Glomerular visceral epithelial cell (primary cell): ENCODE data around the gene ALDH16A1.
A peak's percentile ranks its signal among the peaks of the same experiment; 100 is the strongest.

Source experiments
- DNase-seq: peaks from one replicate; pipeline ENCODE4 v3.0.0-alpha.2; 2016; ENCODE audit errors: extremely low spot score

Gene ALDH16A1

DNA sequence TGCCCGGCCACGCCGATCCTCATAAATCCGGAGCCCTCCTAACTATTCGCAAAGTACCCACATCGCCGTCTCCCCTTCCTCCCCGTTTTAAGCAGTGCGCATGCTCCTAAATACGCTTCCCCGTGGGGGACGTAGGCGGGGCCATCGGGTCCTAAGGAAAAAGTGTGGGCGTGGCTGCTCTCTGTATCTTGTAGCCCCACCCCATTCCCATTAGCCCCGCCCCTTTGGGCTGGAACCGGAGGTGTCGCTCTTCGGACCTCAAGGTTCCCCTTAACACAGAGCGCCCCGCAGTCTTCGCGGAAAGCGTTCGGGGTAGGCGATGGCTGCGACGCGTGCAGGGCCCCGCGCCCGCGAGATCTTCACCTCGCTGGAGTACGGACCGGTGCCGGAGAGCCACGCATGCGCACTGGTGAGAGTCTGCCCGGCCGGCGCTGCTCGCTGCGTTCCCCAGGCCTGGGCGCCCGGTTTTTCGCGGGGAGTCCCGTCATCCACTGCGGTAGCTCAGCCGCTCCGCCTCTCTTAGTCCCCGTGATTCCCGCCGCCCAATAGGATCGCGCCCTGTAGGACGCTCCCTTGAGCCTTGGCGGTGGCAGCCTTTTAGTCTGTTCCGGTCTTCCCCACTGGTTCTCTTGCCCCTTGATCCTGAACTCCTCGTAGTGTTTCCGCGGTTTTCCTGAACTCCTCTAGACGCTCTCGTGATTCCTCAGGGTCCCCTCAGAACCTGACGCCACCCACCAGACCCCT lies at the start of gene ALDH16A1:
Gene ALDH16A1, plus strand, starts transcription at position 213 of the 744 bp plus-strand sequence. Its CDS starts 107 bp downstream, at position 320.
- DNase-seq, result peak; percentile 98

DNA sequence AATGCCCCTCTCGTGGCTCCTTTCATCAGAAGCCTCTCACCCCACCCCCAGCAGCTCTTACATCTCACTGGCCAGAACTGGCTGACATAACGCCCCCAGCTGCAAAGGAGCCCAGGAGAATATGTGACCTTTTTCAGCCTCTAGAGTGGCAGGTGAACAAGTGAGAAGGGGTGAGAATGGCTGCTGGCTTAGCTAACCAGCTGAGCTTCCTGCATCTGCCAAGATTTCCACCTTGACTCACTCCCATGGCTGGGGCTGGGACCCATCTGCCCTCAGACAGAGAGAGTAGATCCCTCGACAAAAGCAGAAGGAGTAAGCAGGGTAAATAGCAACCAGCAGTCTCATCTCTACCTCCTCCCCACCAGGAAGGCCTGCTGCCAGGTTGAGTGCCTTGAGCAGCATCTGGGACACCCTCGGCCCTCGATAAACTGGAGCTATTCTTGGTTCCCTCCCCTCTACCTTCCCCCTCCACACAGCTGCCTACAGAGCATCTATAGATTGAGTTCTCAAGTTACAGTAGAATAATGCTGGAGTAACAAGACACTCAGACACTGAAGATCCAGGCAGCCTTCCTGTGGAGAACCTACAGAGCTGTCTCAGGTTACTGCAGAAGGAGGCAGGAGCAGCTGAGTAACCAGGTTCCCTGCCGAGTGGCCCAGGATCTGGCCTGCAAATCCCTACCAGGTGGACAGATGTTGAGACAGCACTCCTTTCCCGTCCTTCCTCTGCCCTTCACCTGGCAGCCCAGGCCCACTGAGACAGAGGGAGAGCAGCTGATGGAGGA lies 49.4 kb upstream of the ALDH16A1 start:
- no peak for DNase-seq

- DNase-seq, result no peak
These were observed 45.9 kb upstream of the ALDH16A1 start for GRCh38 chr19:49407079-49407478.

DNA sequence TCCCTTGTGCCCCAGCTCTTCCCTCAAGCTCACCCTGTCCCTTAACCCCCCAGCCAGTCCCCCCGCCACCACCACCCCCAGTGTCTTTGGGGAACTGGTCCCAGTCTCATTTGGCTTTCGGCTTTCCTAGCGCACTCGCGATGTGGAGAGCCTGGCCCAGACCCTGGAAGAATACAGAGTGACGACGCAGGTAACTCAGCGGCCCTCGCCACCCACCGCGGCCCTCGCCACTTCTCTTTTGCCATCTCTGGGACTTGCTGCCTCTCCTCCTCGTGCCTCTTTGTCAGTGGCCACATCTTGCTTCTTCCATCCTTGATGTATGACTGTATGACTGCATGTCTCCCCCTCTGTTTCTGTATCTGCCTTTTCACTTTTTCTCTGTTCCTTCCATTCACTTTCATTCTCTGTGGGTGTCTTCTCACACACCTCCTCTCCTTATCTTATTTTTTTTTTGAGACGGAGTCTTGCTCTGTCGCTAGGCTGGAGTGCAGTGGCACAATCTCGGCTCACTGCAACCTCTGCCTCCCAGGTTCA lies 45.5 kb upstream of the ALDH16A1 start:
- DNase-seq, result no peak

DNA sequence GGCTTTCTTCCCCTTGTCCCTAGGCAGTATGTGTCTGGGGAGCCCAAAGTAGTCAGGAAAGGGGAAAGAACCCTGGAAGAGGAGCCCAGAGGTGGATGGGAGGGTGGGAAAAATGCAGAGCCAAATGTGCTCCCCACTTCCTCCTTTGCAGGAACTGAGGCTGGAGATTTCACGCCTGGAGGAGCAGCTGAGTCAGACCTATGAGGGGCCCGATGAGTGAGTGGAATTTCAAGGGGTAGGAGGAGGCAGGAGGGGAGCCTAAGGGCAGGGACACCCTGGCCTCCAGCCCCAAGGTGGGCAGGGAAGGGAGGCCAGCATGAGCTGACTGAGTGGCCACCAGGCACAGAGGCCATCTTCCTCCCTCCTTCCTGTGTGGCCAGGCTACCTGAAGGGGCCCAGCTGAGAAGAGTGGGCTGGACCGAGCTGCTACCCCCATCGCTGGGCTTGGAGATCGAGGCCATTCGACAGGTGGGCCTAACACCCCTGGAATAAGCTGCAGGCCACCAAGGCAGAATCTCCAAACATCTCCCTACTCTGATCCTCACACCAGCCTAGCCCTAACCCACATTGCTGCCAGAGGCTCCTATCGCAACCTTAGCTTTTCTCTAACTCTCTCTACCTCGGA lies 44.1 kb upstream of the ALDH16A1 start:
- peak; percentile 50 for DNase-seq

DNA sequence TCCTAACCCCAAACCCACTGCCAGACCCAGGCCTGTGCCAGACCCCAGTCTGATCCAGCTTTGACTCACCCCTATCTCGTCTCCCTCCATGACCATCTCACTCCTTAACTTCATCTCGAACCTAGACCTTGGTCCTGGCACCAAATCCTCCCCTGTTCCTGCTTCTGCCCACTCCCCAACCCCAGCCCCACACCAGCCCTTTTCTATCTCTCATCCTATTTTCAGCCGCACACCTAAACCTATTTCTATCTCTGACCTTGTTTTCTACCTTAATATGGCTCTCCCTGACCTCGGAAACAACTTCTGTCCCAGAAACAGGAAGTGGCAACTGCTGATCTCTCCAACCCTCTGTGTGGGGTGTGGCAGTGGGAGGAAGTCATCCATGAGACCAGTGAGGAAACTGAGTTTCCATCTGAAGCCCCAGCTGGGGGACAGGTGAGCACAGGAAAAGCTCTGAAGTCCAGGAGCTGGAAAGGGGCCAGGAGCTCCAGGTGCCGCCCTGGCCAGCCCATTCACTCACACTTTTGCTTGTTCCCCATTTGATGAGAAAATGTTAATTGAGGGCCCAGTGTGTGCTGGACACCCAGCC lies 43.5 kb upstream of the ALDH16A1 start:
- DNase-seq, result no peak

DNA sequence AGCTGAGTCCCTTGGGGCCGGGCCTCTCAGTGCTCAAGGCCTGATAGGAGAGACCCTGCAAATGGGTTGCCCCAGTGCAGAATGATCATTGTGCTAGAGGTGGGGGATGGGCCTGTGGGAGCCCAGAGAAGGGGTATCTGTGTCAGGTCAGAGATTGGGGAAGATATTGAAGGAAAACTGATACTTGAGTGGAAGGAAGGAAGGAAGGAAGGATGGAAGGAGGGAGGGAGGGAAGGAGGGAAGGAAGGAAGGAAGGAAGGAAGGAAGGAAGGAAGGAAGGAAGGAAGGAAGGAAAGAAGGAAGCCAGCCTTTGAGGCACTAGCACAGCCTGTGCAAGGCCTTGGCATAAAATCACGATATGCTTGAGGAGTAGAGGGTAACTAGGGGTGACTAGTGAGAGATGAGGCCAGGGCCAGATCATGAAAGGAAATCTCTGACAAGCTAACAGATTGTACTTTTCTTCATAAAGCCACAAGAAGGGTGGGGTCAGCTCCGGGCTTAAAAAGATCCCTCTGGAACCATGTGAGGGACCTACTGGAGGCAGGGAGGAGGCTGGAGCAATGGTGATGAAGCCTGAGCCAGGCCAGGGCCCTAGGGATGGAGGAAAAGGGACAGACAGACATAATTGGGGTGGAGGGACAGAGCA lies 41.2 kb upstream of the ALDH16A1 start:
- DNase-seq, result no peak

GRCh38 chr19:49413348-49413747 lies 39.7 kb upstream of the ALDH16A1 start:
- DNase-seq, result no peak

DNA sequence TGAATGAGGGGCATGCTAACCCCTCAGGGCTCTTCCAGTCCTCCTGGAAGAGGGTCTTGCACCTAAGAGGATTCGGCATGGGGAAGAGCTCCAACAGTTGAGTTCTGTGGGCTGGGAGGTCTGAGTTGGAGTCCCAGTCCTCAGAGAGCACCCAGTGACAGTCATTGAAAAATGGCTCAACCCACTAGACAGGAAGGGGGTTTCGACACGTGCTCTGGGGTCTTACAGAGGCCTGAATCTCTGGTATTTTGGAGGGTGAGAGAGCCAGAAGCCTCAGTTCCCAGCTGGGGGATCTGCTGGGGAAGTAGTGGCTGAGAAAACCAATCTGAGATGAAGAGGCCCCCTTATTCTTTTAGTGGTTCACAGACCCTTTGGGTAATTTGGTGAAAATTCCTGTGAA lies 38.8 kb upstream of the ALDH16A1 start:
- no peak for DNase-seq

GRCh38 chr19:49415102-49415809 lies 37.8 kb upstream of the ALDH16A1 start:
- DNase-seq, result no peak

- no peak for DNase-seq
These were observed 37.2 kb upstream of the ALDH16A1 start for GRCh38 chr19:49415810-49416200.

DNA sequence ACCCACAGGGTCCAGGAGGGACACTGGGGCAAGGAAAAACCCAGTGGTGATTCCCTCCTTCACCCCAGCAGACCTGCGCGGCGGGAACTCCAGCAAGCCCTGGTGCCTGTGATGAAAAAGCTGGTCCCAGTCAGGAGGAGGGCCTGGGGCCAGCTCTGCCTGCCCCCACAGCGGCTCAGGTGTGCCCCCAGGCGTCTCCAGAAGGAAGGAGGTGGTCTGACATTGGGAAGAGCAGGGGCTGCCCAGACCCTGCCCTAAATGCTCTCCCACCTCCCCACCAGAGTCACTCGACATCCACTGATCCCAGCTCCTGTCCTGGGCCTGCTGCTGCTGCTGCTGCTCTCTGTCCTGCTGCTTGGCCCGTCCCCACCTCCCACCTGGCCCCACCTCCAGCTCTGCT lies 35.9 kb upstream of the ALDH16A1 start:
- no peak for DNase-seq

GRCh38 chr19:49418511-49418910 lies 34.5 kb upstream of the ALDH16A1 start:
- DNase-seq, result no peak

- DNase-seq, result no peak
These were observed 33.9 kb upstream of the ALDH16A1 start for GRCh38 chr19:49419173-49419572.

GRCh38 chr19:49420227-49420626 lies 32.8 kb upstream of the ALDH16A1 start:
- DNase-seq, result no peak

GRCh38 chr19:49421039-49421877 lies 31.8 kb upstream of the ALDH16A1 start:
- DNase-seq, result peak; percentile 23

- DNase-seq, result no peak
These were observed 31.2 kb upstream of the ALDH16A1 start for GRCh38 chr19:49421878-49422202.

DNA sequence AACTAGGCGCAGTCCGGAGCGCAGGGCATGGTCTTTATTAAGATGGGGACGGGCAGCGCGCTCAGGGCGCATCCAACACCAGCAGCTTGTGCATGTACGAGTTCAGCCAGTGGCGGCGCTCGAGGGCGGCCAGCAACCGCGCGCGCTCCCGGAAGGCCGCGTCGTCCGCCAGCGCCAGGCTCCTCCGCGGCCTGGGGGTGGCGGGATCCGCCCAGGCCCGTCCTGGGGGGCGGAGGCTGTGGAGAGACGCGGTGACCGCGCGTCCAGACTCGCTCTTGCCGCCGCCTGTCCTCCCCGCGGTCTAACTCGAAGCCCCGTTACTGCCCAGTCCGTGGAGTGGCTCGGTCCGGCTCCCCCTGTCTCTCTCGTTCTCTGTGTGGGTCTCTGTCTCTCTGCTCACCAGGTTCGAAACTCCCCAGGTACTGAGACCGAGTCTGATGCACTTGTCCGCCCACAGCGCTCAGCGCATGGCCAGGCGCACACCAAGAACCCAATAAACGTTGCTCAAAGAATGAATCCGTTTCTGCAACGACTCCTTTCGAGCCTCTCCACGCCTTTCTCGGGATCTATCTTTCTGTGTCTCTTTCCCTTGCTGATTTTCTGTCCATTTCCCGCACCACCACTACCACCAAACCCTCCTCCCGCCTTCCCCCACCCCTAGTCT lies 30.5 kb upstream of the ALDH16A1 start:
- DNase-seq, result no peak
